HepG2 (cell line): Measurements from ENCODE around the gene CIB2. TPM values are rescaled to one million over a fixed set of nuclear protein-coding genes. Genes with fewer than 3 reads are reported as not detected.

Experiments
- ELF3 ChIP-seq: IDR thresholded peaks from 2 replicates; pipeline ENCODE4 v1.6.1; 2016; ENCODE audit warnings: missing genetic modification reagents, missing compliant biosample characterization
- ETV6 ChIP-seq: sonication (generic); formaldehyde crosslinking; conservative IDR thresholded peaks from 2 replicates; pipeline ENCODE4 v1.4.0; 2020; ENCODE audit warnings: missing genetic modification reagents
- HNRNPLL ChIP-seq: fragments of 200-400 bp; formaldehyde crosslinking; IDR thresholded peaks from 2 replicates; pipeline ENCODE4 v1.6.1; 2017; ENCODE audit warnings: mild to moderate bottlenecking, low read depth, low read length; ENCODE audit not compliant: poor library complexity, severe bottlenecking
- HOXA7 ChIP-seq: sonication (generic); formaldehyde crosslinking; IDR thresholded peaks from 2 replicates; pipeline ENCODE4 v1.8.1; 2022; ENCODE audit warnings: mild to moderate bottlenecking, missing genetic modification reagents, moderate library complexity
- MXD1 ChIP-seq: sonication (generic); formaldehyde crosslinking; IDR thresholded peaks from 2 replicates; pipeline ENCODE4 v1.4.0; 2020; ENCODE audit warnings: mild to moderate bottlenecking, missing genetic modification reagents
- MZF1 ChIP-seq: sonication (generic); formaldehyde crosslinking; IDR thresholded peaks from 2 replicates; pipeline ENCODE4 v1.8.1; 2023; ENCODE audit warnings: mild to moderate bottlenecking, missing genetic modification reagents, borderline replicate concordance
- NAIF1 ChIP-seq: sonication (generic); formaldehyde crosslinking; IDR thresholded peaks from 2 replicates; pipeline ENCODE4 v1.5.0; 2020; ENCODE audit warnings: mild to moderate bottlenecking, missing genetic modification reagents, borderline replicate concordance
- NFKB2 ChIP-seq: sonication (generic); formaldehyde crosslinking; IDR thresholded peaks from 2 replicates; pipeline ENCODE4 v1.4.0; 2020; ENCODE audit warnings: missing genetic modification reagents, borderline replicate concordance
- RFX1 ChIP-seq: fragments of 450-650 bp; IDR thresholded peaks from 2 replicates; pipeline ENCODE4 v1.6.1; 2017
- SAFB2 ChIP-seq: sonication (generic); formaldehyde crosslinking; IDR thresholded peaks from 2 replicates; pipeline ENCODE4 v1.5.1; 2020; ENCODE audit warnings: missing genetic modification reagents, low read depth, mild to moderate bottlenecking, borderline replicate concordance
- SMARCC2 ChIP-seq: fragments of 450-650 bp; IDR thresholded peaks from 2 replicates; pipeline ENCODE4 v1.6.1; 2017; ENCODE audit warnings: antibody characterized with exemption, mild to moderate bottlenecking
- SMC3 ChIP-seq: IDR thresholded peaks from 2 replicates; pipeline ENCODE4 v1.6.1; 2011; ENCODE audit warnings: low read length, improper control_type of control experiment
- SP4 ChIP-seq: sonication (generic); formaldehyde crosslinking; IDR thresholded peaks from 2 replicates; pipeline ENCODE4 v1.8.1; 2023; ENCODE audit warnings: mild to moderate bottlenecking, missing genetic modification reagents
- STAT5B ChIP-seq: sonication (generic); formaldehyde crosslinking; IDR thresholded peaks from 2 replicates; pipeline ENCODE4 v1.4.0; 2020; ENCODE audit warnings: missing genetic modification reagents
- TCF12 ChIP-seq, 2 experiments: fragments of 450-650 bp in 1 of 2; sonication (generic) in 1 of 2; formaldehyde crosslinking in 1 of 2; IDR thresholded peaks; 2 replicates each; pipeline versions ENCODE4 v1.6.1 to v1.8.0; 2017 to 2022; ENCODE audit warnings: antibody characterized with exemption in 1 of 2, mild to moderate bottlenecking in 1 of 2, missing genetic modification reagents in 1 of 2, moderate library complexity in 1 of 2
- TCF7L2 ChIP-seq: IDR thresholded peaks from 2 replicates; pipeline ENCODE4 v1.6.1; 2011; ENCODE audit warnings: mild to moderate bottlenecking, low read depth, low read length, moderate library complexity
- ZBTB49 ChIP-seq: sonication (generic); formaldehyde crosslinking; IDR thresholded peaks from 2 replicates; pipeline ENCODE4 v1.4.0; 2020; ENCODE audit warnings: missing genetic modification reagents, borderline replicate concordance
- ZFP36L2 ChIP-seq: sonication (generic); formaldehyde crosslinking; IDR thresholded peaks from 2 replicates; pipeline ENCODE4 v1.4.0; 2020; ENCODE audit warnings: missing genetic modification reagents
- ZNF143 ChIP-seq: sonication (generic); formaldehyde crosslinking; IDR thresholded peaks from 2 replicates; pipeline ENCODE4 v1.4.0; 2020; ENCODE audit warnings: missing genetic modification reagents
- ZNF160 ChIP-seq: sonication (generic); formaldehyde crosslinking; IDR thresholded peaks from 2 replicates; pipeline ENCODE4 v1.8.0; 2022; ENCODE audit warnings: mild to moderate bottlenecking, inconsistent platforms, missing genetic modification reagents
- ZNF614 ChIP-seq: IDR thresholded peaks from 2 replicates; pipeline ENCODE4 v1.6.1; 2018; ENCODE audit warnings: missing biosample characterization, missing genetic modification reagents, inconsistent platforms, borderline replicate concordance
- ZNF639 ChIP-seq: conservative IDR thresholded peaks from 2 replicates; pipeline ENCODE4 v1.6.1; 2018; ENCODE audit warnings: missing genetic modification reagents
- ZNF670 ChIP-seq: sonication (generic); formaldehyde crosslinking; IDR thresholded peaks from 2 replicates; pipeline ENCODE4 v1.8.0; 2022; ENCODE audit warnings: mild to moderate bottlenecking, missing genetic modification reagents, borderline replicate concordance
- ZNF674 ChIP-seq: sonication (generic); formaldehyde crosslinking; IDR thresholded peaks from 2 replicates; pipeline ENCODE4 v1.5.0; 2020; ENCODE audit warnings: low read depth, mild to moderate bottlenecking, missing genetic modification reagents
- ZNF747 ChIP-seq: sonication (generic); formaldehyde crosslinking; IDR thresholded peaks from 2 replicates; pipeline ENCODE4 v1.8.1; 2023; ENCODE audit warnings: missing genetic modification reagents, mild to moderate bottlenecking, borderline replicate concordance
- ZNF772 ChIP-seq: sonication (generic); formaldehyde crosslinking; IDR thresholded peaks from 2 replicates; pipeline ENCODE4 v1.5.0; 2020; ENCODE audit warnings: mild to moderate bottlenecking, missing genetic modification reagents
- polyA plus RNA-seq, 8 experiments: library from polyadenylated mRNA; depleted of rRNA in 3 of 8; stranded (reverse) in 7 of 8; unstranded in 1 of 8; fragments of >200 nt; fragmentation: Illumina TruSeq in 4 of 8; extraction: Trizol in 4 of 8; gene quantifications; 2 replicates each; pipeline versions ENCODE4 v1.2.1 to v1.2.3, GENCODE V29; 2011 to 2016; ENCODE audit warnings: low read depth in 4 of 8, missing spikeins in 1 of 8, mixed read lengths in 1 of 8; ENCODE audit not compliant: insufficient read depth in 1 of 8
- total RNA-seq, 5 experiments: library from RNA; depleted of rRNA; stranded (reverse); fragments of >200 nt; fragmentation: Illumina TruSeq; extraction: Trizol; gene quantifications; 2 replicates each; pipeline ENCODE4 v1.2.3, GENCODE V29; 2016; ENCODE audit warnings: low read depth in 1 of 5

CIB2 gene
- total and polyA plus RNA-seq, 2 of the 13 experiments (the other 11 are each of a cell fraction or from before 2014, with no cell fraction given), result 1.4 to 1.5 TPM

- TF ChIP-seq SP4 (CRISPR knock-in tag), result no peak; the same call in 1 of the 2 replicates
- TF ChIP-seq RFX1, result no peak
- peak; percentile 63; the same call in 1 of the 2 replicates for TF ChIP-seq NFKB2 (CRISPR knock-in tag)
- no peak for TF ChIP-seq ZBTB49
- 0 out of 2 replicates have a peak, but pooled peaks have one; percentile 43 for TF ChIP-seq MXD1
- peak; percentile 18 for TF ChIP-seq HNRNPLL
- TF ChIP-seq ZNF772, result no peak
- TF ChIP-seq TCF12 (IDR thresholded peaks at IDR 0.05), result no peak
- TF ChIP-seq TCF12 (CRISPR knock-in tag; IDR thresholded peaks at IDR 0.05), result no peak
- TF ChIP-seq ZNF160 (CRISPR knock-in tag), result 0 out of 2 replicates have a peak, but pooled peaks have one; percentile 47
- TF ChIP-seq SAFB2 (CRISPR knock-in tag), result peak; percentile 48; the same call in 1 of the 2 replicates
- TF ChIP-seq ETV6, result no peak
- no peak for TF ChIP-seq ZNF670
- TF ChIP-seq SMARCC2, result no peak
- no peak for TF ChIP-seq HOXA7 (CRISPR knock-in tag)
- peak; percentile 36; the same call in 1 of the 2 replicates for TF ChIP-seq ELF3 (CRISPR knock-in tag)
- TF ChIP-seq STAT5B (CRISPR knock-in tag), result no peak
- TF ChIP-seq NAIF1 (CRISPR knock-in tag), result no peak
- no peak for TF ChIP-seq ZFP36L2 (CRISPR knock-in tag)
- no peak for TF ChIP-seq MZF1
- peak; percentile 69; the same call in 1 of the 2 replicates for TF ChIP-seq ZNF639 (CRISPR knock-in tag)
- no peak for TF ChIP-seq ZNF747 (CRISPR knock-in tag)
- no peak for TF ChIP-seq ZNF143
- 0 out of 2 replicates have a peak, but pooled peaks have one; percentile 35 for TF ChIP-seq ZNF614 (CRISPR knock-in tag)
- TF ChIP-seq TCF7L2, result no peak
- no peak for TF ChIP-seq ZNF674 (CRISPR knock-in tag)
- no peak for TF ChIP-seq SMC3
Measured at GRCh38 chr15:78131295-78132061, at the start of gene CIB2 (continued).
